ENCODE measurements around the gene RAX2. TPM values are rescaled to one million over a fixed set of nuclear protein-coding genes. Genes with fewer than 3 reads are reported as not detected.
A peak's percentile ranks its signal among the peaks of the same experiment; 100 is the strongest.

RAX2 gene
- total and polyA plus RNA-seq, 2 of the 13 experiments (the other 11 are each of a cell fraction or from before 2014, with no cell fraction given): not detected

DNA sequence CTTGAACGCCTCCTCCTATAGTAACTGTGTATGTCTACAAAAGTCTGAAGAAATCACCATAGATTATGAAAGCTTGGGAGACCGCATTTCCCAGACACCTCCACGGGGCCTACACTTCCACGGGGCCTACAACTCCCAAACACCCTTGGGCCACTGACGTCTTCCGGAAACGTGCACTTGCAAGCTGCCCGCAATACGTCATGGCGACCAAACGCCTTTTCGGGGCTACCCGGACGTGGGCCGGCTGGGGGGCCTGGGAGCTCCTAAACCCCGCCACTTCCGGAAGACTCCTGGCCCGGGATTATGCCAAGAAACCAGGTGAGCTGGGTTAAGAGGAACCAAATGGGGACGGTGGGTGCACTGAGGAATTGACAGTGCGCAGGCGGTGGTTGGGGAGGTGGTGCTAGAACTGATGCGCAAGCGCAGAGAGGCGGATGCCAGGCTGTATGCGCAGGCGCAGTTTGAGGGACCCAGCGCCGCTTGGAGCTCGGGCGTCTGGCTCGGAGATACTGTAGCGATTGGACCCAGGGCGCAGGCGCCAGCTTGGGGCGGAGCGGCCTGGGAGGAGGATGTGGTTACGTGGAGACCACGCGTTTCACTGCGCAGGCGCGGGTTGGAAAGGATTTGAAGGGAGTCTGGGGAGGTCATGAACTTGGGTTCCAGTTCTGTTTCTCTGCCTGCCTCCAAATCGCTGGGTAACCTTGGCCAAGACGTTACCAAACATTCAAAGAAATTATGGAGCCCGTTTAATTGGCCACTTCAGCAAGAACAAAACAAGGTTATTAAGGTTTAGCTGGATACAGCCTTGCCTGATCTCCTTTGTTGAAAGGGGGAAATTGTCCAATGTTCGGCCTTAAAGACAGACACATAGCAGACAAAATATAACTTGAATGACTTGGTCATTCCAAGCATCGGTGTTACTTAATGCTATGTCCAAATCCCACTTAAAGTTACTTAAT, 9.2 kb downstream of the RAX2 start, which contains the start of gene MRPL54 (continued):
- no peak for TF ChIP-seq ZNF746 (CRISPR knock-in tag; IDR thresholded peaks at IDR 0.05)
- TF ChIP-seq ZNF691 (CRISPR knock-in tag; IDR thresholded peaks at IDR 0.05; ENCODE audit: borderline replicate concordance, low read depth): no peak
- TF ChIP-seq ZSCAN20 (CRISPR knock-in tag; IDR thresholded peaks at IDR 0.05; ENCODE audit: borderline replicate concordance): no peak
- TF ChIP-seq ETV6 (CRISPR knock-in tag; conservative IDR thresholded peaks at IDR 0.05): no peak
- TF ChIP-seq ZMYM4 (CRISPR knock-in tag; IDR thresholded peaks at IDR 0.05): no peak; the same call in 1 of the 2 replicates
- TF ChIP-seq ZKSCAN5 (CRISPR knock-in tag; IDR thresholded peaks at IDR 0.05): no peak
- TF ChIP-seq ZNF816 (CRISPR knock-in tag; IDR thresholded peaks at IDR 0.05; ENCODE audit: borderline replicate concordance): no peak
- TF ChIP-seq ZNF720 (CRISPR knock-in tag; IDR thresholded peaks at IDR 0.05): no peak
- no peak for TF ChIP-seq ZSCAN29 (CRISPR knock-in tag; conservative IDR thresholded peaks at IDR 0.05)
- TF ChIP-seq ZBTB1 (CRISPR knock-in tag; IDR thresholded peaks at IDR 0.05; ENCODE audit: borderline replicate concordance): no peak
- no peak for TF ChIP-seq NR2F2 (IDR thresholded peaks at IDR 0.05; ENCODE audit: borderline replicate concordance, low read depth)
- TF ChIP-seq ZNF678 (CRISPR knock-in tag; IDR thresholded peaks at IDR 0.05): no peak
- TF ChIP-seq ZBTB42 (CRISPR knock-in tag; IDR thresholded peaks at IDR 0.05): no peak
- TF ChIP-seq ZSCAN21 (CRISPR knock-in tag; IDR thresholded peaks at IDR 0.05; ENCODE audit: borderline replicate concordance): no peak; the same call in 1 of the 2 replicates
- no peak for TF ChIP-seq ZZZ3 (CRISPR knock-in tag; IDR thresholded peaks at IDR 0.05; ENCODE audit: borderline replicate concordance)
- TF ChIP-seq ZBTB37 (CRISPR knock-in tag; IDR thresholded peaks at IDR 0.05): no peak
- TF ChIP-seq ISX (CRISPR knock-in tag; conservative IDR thresholded peaks at IDR 0.05): no peak
- no peak for TF ChIP-seq THAP7 (CRISPR knock-in tag; IDR thresholded peaks at IDR 0.05)
- TF ChIP-seq ZNF800 (CRISPR knock-in tag; IDR thresholded peaks at IDR 0.05): no peak
- TF ChIP-seq ZNF33B (CRISPR knock-in tag; IDR thresholded peaks at IDR 0.05): 0 out of 2 replicates have a peak, but pooled peaks have one; percentile 40
- TF ChIP-seq ZFP37 (CRISPR knock-in tag; IDR thresholded peaks at IDR 0.05; ENCODE audit: borderline replicate concordance): no peak
- TF ChIP-seq ZNF503 (CRISPR knock-in tag; IDR thresholded peaks at IDR 0.05): no peak
- TF ChIP-seq ZNF431 (CRISPR knock-in tag; IDR thresholded peaks at IDR 0.05; ENCODE audit: borderline replicate concordance, low read depth): no peak
